Keratinocyte (primary cell): ENCODE results near the gene TCF7. TPM values are rescaled to one million over a fixed set of nuclear protein-coding genes. Genes with fewer than 3 reads are reported as not detected.

Experiments used
- DNase-seq: peaks from one replicate; pipeline ENCODE4 v3.0.0-alpha.2; 2011; ENCODE audit warnings: low read depth, missing footprints, low spot score
- FAIRE-seq: peaks from 2 replicates; lab custom pipeline; 2011; peaks lifted over from hg19 to GRCh38; lab: Jason Lieb, UNC
- H2AFZ ChIP-seq: 2 replicates; pipeline ENCODE4 v1.6.0; 2012; ENCODE audit warnings: low read length, control low read depth, inconsistent platforms; ENCODE audit not compliant: control insufficient read depth
- H3K27ac ChIP-seq: 2 replicates; pipeline ENCODE4 v1.5.1; 2011; ENCODE audit warnings: low read length; ENCODE audit not compliant: control insufficient read depth, insufficient read depth
- H3K27me3 ChIP-seq: 3 replicates; pipeline ENCODE4 v1.6.0; 2011; ENCODE audit warnings: low read length; ENCODE audit not compliant: control insufficient read depth, insufficient read depth; ENCODE audit errors: extremely low read depth
- H3K36me3 ChIP-seq, 2 experiments: 2 replicates in 1 of 2; 3 replicates in 1 of 2; pipeline ENCODE4 v1.5.1; 2011; ENCODE audit warnings: low read length in 2 of 2, mild to moderate bottlenecking in 1 of 2; ENCODE audit not compliant: control insufficient read depth in 2 of 2, insufficient read depth in 2 of 2; ENCODE audit errors: extremely low read depth in 1 of 2
- H3K4me1 ChIP-seq: 3 replicates; pipeline ENCODE4 v1.5.1; 2011; ENCODE audit warnings: low read length; ENCODE audit not compliant: control insufficient read depth, insufficient read depth; ENCODE audit errors: extremely low read depth
- H3K4me2 ChIP-seq: 3 replicates; pipeline ENCODE4 v1.6.0; 2011; ENCODE audit warnings: low read depth, low read length; ENCODE audit not compliant: control insufficient read depth, insufficient read depth; ENCODE audit errors: extremely low read depth
- H3K4me3 ChIP-seq, 3 experiments: fragments of 200-600 bp in 1 of 3; sonication (generic) in 1 of 3; 2 replicates in 2 of 3; 3 replicates in 1 of 3; pipeline ENCODE4 v1.5.1; 2011 to 2016; ENCODE audit warnings: low read length in 3 of 3, mild to moderate bottlenecking in 3 of 3, control low read depth in 2 of 3, inconsistent platforms in 1 of 3, low read depth in 1 of 3, mixed read lengths in 1 of 3, mixed run types in 1 of 3, moderate library complexity in 1 of 3; ENCODE audit not compliant: control insufficient read depth in 2 of 3, insufficient read depth in 2 of 3; ENCODE audit errors: extremely low read depth in 1 of 3
- H3K79me2 ChIP-seq: 2 replicates; pipeline ENCODE4 v1.6.0; 2012; ENCODE audit warnings: low read length; ENCODE audit not compliant: control insufficient read depth, insufficient read depth
- H3K9ac ChIP-seq: 3 replicates; pipeline ENCODE4 v1.6.0; 2011; ENCODE audit warnings: low read length; ENCODE audit not compliant: control insufficient read depth, insufficient read depth; ENCODE audit errors: extremely low read depth
- H3K9me1 ChIP-seq: 3 replicates; pipeline ENCODE4 v1.6.0; 2011; ENCODE audit warnings: low read length; ENCODE audit not compliant: control insufficient read depth, insufficient read depth; ENCODE audit errors: extremely low read depth
- H3K9me3 ChIP-seq: 2 replicates; pipeline ENCODE4 v1.5.1; 2012; ENCODE audit warnings: low read depth, low read length; ENCODE audit not compliant: control insufficient read depth
- H4K20me1 ChIP-seq: 3 replicates; pipeline ENCODE4 v1.6.0; 2011; ENCODE audit warnings: low read length; ENCODE audit not compliant: control insufficient read depth, insufficient read depth; ENCODE audit errors: extremely low read depth
- CTCF ChIP-seq, 3 experiments: IDR thresholded peaks in 1 of 3; conservative IDR thresholded peaks in 1 of 3; optimal IDR thresholded peaks in 1 of 3; 2 replicates in 2 of 3; 3 replicates in 1 of 3; pipeline versions ENCODE3 to v1.5.1; 2011; ENCODE audit warnings: low read length in 3 of 3, mild to moderate bottlenecking in 3 of 3, moderate library complexity in 2 of 3, control low read depth in 1 of 3, inconsistent platforms in 1 of 3; ENCODE audit not compliant: insufficient read depth in 2 of 3; ENCODE audit errors: extremely low read depth in 1 of 3
- EZH2 ChIP-seq: IDR thresholded peaks from one replicate; pipeline ENCODE4 v1.6.1; 2012; ENCODE audit warnings: inconsistent platforms, mild to moderate bottlenecking, low read length, moderate library complexity
- dilution Hi-C: fragments of 300-500 bp; cut with MboI; formaldehyde crosslinking; loops from one replicate; pipeline ENCODE4 v1.7.0; 2020; ENCODE audit warnings: low sequenced_read_pairs; ENCODE audit not compliant: extremely low pct_ligation_motif_present
- polyA plus RNA-seq, 5 experiments: library from polyadenylated mRNA; depleted of rRNA in 3 of 5; stranded (reverse) in 3 of 5; stranded (forward) in 1 of 5; unstranded in 1 of 5; fragments of >200 nt; gene quantifications; 1 replicate in 1 of 5; 2 replicates in 3 of 5; 3 replicates in 1 of 5; pipeline versions ENCODE4 v1.2.1 to v1.2.3, GENCODE V29; 2011 to 2012; ENCODE audit warnings: missing spikeins in 2 of 5, low read depth in 1 of 5, low replicate concordance in 1 of 5

The TCF7 gene
- polyA plus RNA-seq, 1 donor (not counting 4 experiments of a cell fraction or from before 2014, with no cell fraction given), result 0.84 TPM

- no peak overlapping the region for H3K4me2 ChIP-seq
- DNase-seq (no peak), FAIRE-seq (no peak)
- H3K79me2 ChIP-seq, result no peaks in the 10 kb centered on the region
- H3K27ac ChIP-seq, result no peak overlapping the region
- H3K4me1 ChIP-seq, result peaks cover 10% of the 10 kb centered on the region
- no peaks in the 10 kb centered on the region for H3K9me1 ChIP-seq
- H3K27me3 ChIP-seq, result peaks cover 4% of the 10 kb centered on the region
- no peak for TF ChIP-seq EZH2
- no peak for TF ChIP-seq CTCF (optimal IDR thresholded peaks at IDR 0.05 in 1 of 3, IDR thresholded peaks at IDR 0.05 in 1 of 3, conservative IDR thresholded peaks at IDR 0.05 in 1 of 3; ENCODE audit: extremely low read depth in 1 of 3, insufficient read depth in 2 of 3, low read length in 3 of 3)
- H3K9me3 ChIP-seq, result no peaks in the 10 kb centered on the region
- H3K9ac ChIP-seq, result no peak overlapping the region
- H2AFZ ChIP-seq, result no peak overlapping the region
- H3K36me3 ChIP-seq, result no peaks in the 10 kb centered on the region
- no peaks in the 10 kb centered on the region for H4K20me1 ChIP-seq
- dilution Hi-C loops, result no loop called here
- no peak overlapping the region for H3K4me3 ChIP-seq
These were observed 10.4 kb upstream of the TCF7 start for GRCh38 chr5:134103998-134104654.

DNA sequence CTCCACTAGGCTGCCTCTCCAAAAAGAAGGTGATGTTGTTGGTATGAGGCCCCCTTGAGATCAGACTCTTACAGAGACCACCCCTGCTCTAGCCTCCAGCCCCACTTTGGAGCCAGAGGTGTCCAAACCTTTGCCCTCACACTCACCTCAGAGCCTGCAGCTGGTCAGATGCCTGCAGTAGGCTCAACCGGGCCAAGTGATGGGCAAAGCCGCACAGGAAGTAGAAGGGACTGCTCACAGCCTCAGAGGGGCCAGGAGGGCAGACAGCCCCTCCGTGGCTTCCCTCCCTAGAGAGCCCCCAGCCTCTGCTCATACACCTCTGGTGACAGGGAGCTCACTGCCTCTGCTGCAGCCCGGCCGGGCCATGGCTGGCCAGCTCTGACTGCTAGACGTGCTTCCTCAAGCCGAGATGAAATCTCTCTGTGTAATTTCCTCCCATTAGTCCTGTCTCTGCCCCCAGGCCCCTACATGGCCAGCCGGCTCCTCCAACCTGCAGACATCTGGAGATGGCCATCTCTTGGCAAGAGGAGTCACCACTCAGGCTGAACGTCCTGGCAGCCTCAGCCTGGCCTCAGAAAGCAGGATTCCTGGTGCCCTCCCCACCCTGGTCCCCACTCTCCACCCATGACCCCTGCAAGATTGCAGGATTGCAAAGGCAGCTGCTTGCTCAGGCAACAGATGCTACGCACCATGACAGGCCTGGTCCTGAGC, 7.3 kb upstream of the TCF7 start:
- H3K9ac ChIP-seq, result no peak overlapping the region
- dilution Hi-C loops, result no loop called here
- DNase-seq, result no peak

More for the DNA sequence above, 7.3 kb upstream of the TCF7 start:
- peaks cover 4% of the 10 kb centered on the region for H3K27me3 ChIP-seq
- no peak overlapping the region for H3K27ac ChIP-seq
- no peaks in the 10 kb centered on the region for H3K9me1 ChIP-seq
- no peaks in the 10 kb centered on the region for H3K36me3 ChIP-seq
- peaks cover 14% of the 10 kb centered on the region for H3K4me1 ChIP-seq
- H3K4me2 ChIP-seq, result no peak overlapping the region
- H4K20me1 ChIP-seq, result no peaks in the 10 kb centered on the region
- TF ChIP-seq EZH2, result no peak
- TF ChIP-seq CTCF (optimal IDR thresholded peaks at IDR 0.05 in 1 of 3, IDR thresholded peaks at IDR 0.05 in 1 of 3, conservative IDR thresholded peaks at IDR 0.05 in 1 of 3; ENCODE audit: extremely low read depth in 1 of 3, insufficient read depth in 2 of 3, low read length in 3 of 3), result no peak
- H3K9me3 ChIP-seq, result no peaks in the 10 kb centered on the region
- H3K79me2 ChIP-seq, result no peaks in the 10 kb centered on the region
- H3K4me3 ChIP-seq, result no peak overlapping the region
- FAIRE-seq, result no peak
- H2AFZ ChIP-seq, result no peak overlapping the region
